Measurements from ENCODE around the gene IPCEF1.

DNA sequence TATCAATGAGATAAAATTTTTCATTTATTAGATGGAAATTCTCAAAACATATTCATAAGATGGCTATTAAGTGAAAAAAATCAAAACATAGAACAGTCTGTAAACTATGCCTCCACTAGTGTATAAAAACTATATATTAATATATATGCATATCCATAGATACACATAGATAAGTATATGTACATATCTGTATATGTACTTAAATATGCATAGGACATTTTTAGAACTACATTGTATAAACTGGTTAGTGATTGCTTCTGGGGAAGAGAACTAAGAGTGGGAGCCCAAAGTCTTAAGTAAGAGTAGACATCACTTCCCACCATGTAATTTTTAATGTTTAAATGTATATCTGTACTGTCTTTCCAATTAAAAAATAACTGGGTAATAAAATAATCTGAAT is 31.5 kb downstream of the IPCEF1 start:
- TF ChIP-seq POLR2A (IDR thresholded peaks at IDR 0.05; ENCODE audit: low read depth, low read length) (no peak), POLR2AphosphoS5 (IDR thresholded peaks at IDR 0.05; ENCODE audit: low read depth, low read length) (no peak)
